Gastroesophageal sphincter (tissue), 3 donors: Measurements from ENCODE around the gene KRTAP12-1.

Source experiments
- POLR2AphosphoS5 ChIP-seq: sonication (generic); formaldehyde crosslinking; IDR thresholded peaks from one replicate; pipeline ENCODE4 v1.6.1; 2017; ENCODE audit warnings: antibody characterized with exemption
- TF ChIP-seq, protein P1 (sequence below), 4 experiments: fragments of 200-600 bp in 2 of 4; fragments of 450-650 bp in 2 of 4; sonication (generic) in 1 of 4; IDR thresholded peaks; one replicate each; pipeline ENCODE4 v1.5.1; 2017 to 2019; ENCODE audit warnings: antibody characterized with exemption in 4 of 4, mild to moderate bottlenecking in 2 of 4, moderate library complexity in 2 of 4

DNA sequence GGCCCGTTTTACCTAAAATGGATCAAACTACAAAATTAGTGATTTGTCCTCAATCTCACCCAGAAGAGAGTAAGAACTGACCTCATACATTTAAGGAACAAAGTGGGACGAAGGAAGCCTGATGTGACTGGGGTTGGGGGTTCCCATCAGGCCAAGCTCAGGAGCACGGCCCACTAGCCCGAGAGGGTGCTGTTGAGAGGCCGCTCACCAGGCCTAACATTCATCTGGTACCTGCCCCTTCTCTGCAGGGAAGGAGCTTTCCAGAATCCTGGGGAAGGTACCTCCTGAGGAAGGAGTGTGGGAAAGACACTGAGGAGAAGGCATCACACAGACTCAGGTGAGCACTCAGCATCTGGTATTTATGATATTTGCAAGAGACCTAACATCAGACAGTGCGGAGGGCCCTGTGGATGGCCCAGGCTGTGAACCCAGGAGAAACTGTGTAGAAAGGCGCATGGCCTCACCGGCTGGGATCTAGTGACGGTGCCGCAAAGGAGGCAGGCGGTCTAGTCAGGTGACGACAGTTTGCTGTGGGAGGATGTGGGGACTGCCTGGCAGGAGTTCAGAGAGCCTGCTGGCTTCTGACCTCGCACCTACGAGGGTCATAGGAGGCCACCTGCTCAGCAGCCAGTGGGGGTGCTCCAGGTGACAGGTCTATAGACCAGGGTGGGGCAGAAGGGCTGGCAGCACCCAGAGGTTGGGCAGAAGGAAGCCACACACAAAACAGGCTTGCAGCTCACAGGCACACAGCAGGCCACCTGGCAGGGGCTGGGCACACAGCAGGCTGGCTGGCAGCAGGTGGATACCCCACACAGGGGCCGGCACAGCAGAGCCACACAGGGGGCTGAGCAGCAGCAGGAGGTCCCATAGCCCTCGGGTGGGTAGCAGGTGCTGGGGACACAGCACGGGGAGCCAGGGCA, 28.0 kb downstream of the KRTAP12-1 start:
- TF ChIP-seq, protein P1, sequence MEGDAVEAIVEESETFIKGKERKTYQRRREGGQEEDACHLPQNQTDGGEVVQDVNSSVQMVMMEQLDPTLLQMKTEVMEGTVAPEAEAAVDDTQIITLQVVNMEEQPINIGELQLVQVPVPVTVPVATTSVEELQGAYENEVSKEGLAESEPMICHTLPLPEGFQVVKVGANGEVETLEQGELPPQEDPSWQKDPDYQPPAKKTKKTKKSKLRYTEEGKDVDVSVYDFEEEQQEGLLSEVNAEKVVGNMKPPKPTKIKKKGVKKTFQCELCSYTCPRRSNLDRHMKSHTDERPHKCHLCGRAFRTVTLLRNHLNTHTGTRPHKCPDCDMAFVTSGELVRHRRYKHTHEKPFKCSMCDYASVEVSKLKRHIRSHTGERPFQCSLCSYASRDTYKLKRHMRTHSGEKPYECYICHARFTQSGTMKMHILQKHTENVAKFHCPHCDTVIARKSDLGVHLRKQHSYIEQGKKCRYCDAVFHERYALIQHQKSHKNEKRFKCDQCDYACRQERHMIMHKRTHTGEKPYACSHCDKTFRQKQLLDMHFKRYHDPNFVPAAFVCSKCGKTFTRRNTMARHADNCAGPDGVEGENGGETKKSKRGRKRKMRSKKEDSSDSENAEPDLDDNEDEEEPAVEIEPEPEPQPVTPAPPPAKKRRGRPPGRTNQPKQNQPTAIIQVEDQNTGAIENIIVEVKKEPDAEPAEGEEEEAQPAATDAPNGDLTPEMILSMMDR (IDR thresholded peaks at IDR 0.05), result no peak
- TF ChIP-seq POLR2AphosphoS5, result no peak
